ENCODE results near the gene SLC9A1. TPM values are rescaled to one million over a fixed set of nuclear protein-coding genes. Genes with fewer than 3 reads are reported as not detected.

The SLC9A1 gene
- total RNA-seq, 1 experiment from 2014 or later = 21.7 TPM

DNA sequence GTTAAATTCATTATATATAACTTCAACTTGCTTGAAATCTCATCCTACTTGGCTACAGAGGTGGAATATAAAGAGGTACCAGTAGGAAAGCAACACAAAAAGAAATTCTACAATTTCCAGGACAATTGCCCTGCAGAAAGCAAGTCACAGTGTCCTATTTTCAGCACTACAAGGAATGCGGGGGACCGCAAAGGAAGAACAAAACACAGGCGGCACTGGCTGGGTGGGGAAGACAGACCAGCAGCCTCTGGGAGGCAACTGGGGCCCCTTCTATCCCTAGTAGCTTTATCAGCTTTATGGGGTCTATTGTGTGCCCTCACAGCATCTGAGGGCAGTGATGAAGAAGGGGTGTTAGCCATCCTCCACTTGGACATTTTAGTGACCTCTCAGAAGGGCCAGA lies 30.5 kb downstream of the SLC9A1 start (continued):
- TF ChIP-seq, protein P1, sequence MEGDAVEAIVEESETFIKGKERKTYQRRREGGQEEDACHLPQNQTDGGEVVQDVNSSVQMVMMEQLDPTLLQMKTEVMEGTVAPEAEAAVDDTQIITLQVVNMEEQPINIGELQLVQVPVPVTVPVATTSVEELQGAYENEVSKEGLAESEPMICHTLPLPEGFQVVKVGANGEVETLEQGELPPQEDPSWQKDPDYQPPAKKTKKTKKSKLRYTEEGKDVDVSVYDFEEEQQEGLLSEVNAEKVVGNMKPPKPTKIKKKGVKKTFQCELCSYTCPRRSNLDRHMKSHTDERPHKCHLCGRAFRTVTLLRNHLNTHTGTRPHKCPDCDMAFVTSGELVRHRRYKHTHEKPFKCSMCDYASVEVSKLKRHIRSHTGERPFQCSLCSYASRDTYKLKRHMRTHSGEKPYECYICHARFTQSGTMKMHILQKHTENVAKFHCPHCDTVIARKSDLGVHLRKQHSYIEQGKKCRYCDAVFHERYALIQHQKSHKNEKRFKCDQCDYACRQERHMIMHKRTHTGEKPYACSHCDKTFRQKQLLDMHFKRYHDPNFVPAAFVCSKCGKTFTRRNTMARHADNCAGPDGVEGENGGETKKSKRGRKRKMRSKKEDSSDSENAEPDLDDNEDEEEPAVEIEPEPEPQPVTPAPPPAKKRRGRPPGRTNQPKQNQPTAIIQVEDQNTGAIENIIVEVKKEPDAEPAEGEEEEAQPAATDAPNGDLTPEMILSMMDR (IDR thresholded peaks at IDR 0.05 in 2 of 3, conservative IDR thresholded peaks at IDR 0.05 in 1 of 3; ENCODE audit: borderline replicate concordance in 1 of 3, insufficient read depth in 1 of 3, low read depth in 2 of 3, low read length in 2 of 3) = no peak
- TF ChIP-seq, protein P2, sequence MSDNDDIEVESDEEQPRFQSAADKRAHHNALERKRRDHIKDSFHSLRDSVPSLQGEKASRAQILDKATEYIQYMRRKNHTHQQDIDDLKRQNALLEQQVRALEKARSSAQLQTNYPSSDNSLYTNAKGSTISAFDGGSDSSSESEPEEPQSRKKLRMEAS (IDR thresholded peaks at IDR 0.05) = no peak
- no peak for TF ChIP-seq CBX3 (IDR thresholded peaks at IDR 0.05; ENCODE audit: low read depth)
- TF ChIP-seq SRF (IDR thresholded peaks at IDR 0.05; ENCODE audit: low read depth) = no peak
- TF ChIP-seq FOSL1 (IDR thresholded peaks at IDR 0.05; ENCODE audit: low read depth) = no peak

DNA sequence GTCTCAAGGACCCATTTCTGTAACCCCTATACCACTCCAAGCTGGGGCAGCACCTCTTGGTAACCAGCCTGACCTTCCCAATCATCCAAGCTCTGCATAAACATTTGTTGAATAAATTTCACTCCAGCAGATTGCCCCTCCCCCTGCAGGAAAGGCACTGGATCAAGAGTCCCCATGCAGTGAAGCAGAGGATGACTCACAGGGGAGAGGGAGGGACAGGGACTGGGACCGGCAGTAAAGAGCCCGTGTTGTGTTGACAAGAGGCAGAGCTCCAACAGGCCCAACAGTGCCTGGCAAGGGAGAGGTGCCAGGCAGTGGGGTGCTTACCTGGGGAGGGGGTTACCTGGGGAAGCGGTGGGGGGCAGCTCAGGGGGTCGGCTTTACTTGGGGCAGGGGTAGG lies 32.3 kb downstream of the SLC9A1 start:
- POLR2A ChIA-PET = interaction anchor here (1.1 to 2.0 kb wide), 2 partner anchors 10 to 32 kb away, joined by 4 to 14 read pairs; partner anchors contain the start of gene SLC9A1
- TF ChIP-seq FOSL1 (IDR thresholded peaks at IDR 0.05; ENCODE audit: low read depth) (peak; percentile 82), SP1 (IDR thresholded peaks at IDR 0.05; ENCODE audit: low read depth) (peak; percentile 43), EZH2 (IDR thresholded peaks at IDR 0.05) (no peak), JUND (IDR thresholded peaks at IDR 0.05) (peak; percentile 70), TCF7L2 (IDR thresholded peaks at IDR 0.05; ENCODE audit: borderline replicate concordance, extremely low read depth, insufficient read depth, insufficient read length) (peak; percentile 33), POLR2AphosphoS5 (IDR thresholded peaks at IDR 0.05; ENCODE audit: low read depth, low read length) (peak; percentile 43; the same call in 1 of the 2 replicates)
- H3K27me3 ChIP-seq (ENCODE audit: insufficient read depth, low read length) = no peaks in the 10 kb centered on the region
- H2AFZ ChIP-seq (ENCODE audit: low read depth, low read length, poor library complexity, severe bottlenecking) = no peak overlapping the region
- no peak for DNase-seq (ENCODE audit: low read depth, low spot score)
- CTCF ChIA-PET = interaction anchor here (1.5 to 2.2 kb wide), 2 partner anchors 10 to 174 kb away, joined by 4 to 5 read pairs; no protein-coding TSS in a partner anchor
- no peaks in the 10 kb centered on the region for H4K20me1 ChIP-seq (ENCODE audit: insufficient read depth)
- intact Hi-C loops (cut with micrococcal nuclease) = no loop called here
- no TSS peak for BruUV-seq (replicated peaks)
- H3K79me2 ChIP-seq (ENCODE audit: insufficient read depth, low read length) = 0 out of 2 replicates have a peak, but pooled peaks cover 8% of the 10 kb centered on the region
- RAD21 ChIA-PET (ENCODE audit: low non-redundant PET in 1 of 2, low total read pairs in 2 of 2, uncharacterized antibody in 2 of 2, unreplicated experiment in 2 of 2) = interaction anchor here in 1 of 2 experiments (1.0 kb wide), 1 partner anchor 23 kb away, joined by 3 read pairs; no protein-coding TSS in a partner anchor
- no peaks in the 10 kb centered on the region for H3K9me2 ChIP-seq (ENCODE audit: insufficient read depth)
- H3K9me3 ChIP-seq (ENCODE audit: control insufficient read depth in 1 of 2, insufficient read depth in 1 of 2, low read depth in 1 of 2, low read length in 2 of 2) = no peaks in the 10 kb centered on the region
- H3K4me2 ChIP-seq (ENCODE audit: low read length) = peak overlapping the region; percentile 54
- peaks cover 17 to 28% of the 10 kb centered on the region in 2 experiments for H3K4me1 ChIP-seq (ENCODE audit: control insufficient read depth in 1 of 2, insufficient read depth in 2 of 2, low read length in 2 of 2)
- ATAC-seq = peak; percentile 99
- H3K9ac ChIP-seq (ENCODE audit: low read length) = peak overlapping the region; percentile 34
- H3K4me3 ChIP-seq (replicated peaks in 1 of 2; ENCODE audit: low read depth in 1 of 2, low read length in 2 of 2) = 0 out of 4 replicates have a peak overlapping the region, but pooled peaks of 1 of the 2 experiments have one; percentile 2
- H3K27ac ChIP-seq (ENCODE audit: low read depth, low read length) = peak overlapping the region; percentile 60
- H3K36me3 ChIP-seq (ENCODE audit: control insufficient read depth in 1 of 2, insufficient read depth in 2 of 2, low read length in 2 of 2) = no peaks in the 10 kb centered on the region
